Common myeloid progenitor, CD34-positive (primary cell): ENCODE data around the gene ABAT.

Source experiments
- CTCF ChIA-PET: fragments of 350-600 bp; sonication (Branson Sonifier 250); formaldehyde crosslinking; loops from one replicate; lab custom pipeline; 2021; ENCODE audit warnings: antibody characterized with exemption; lab: Charles Lee
- POLR2A ChIA-PET: fragments of 350-600 bp; sonication (Branson Sonifier 250); formaldehyde crosslinking; loops from one replicate; lab custom pipeline; 2021; ENCODE audit warnings: antibody characterized with exemption; lab: Charles Lee
- DNase-seq, 3 donors: peaks; one replicate each; pipeline versions ENCODE4 v3.0.0 to v3.0.0-alpha.2; 2013
- H3K27ac ChIP-seq, 2 experiments: 1 replicate in 1 of 2; 2 replicates in 1 of 2; pipeline ENCODE4 v1.7.0; 2013; ENCODE audit warnings: inconsistent platforms in 2 of 2, low read length in 2 of 2, mild to moderate bottlenecking in 2 of 2, low read depth in 1 of 2, moderate library complexity in 1 of 2; ENCODE audit not compliant: severe bottlenecking in 2 of 2, insufficient read depth in 1 of 2, poor library complexity in 1 of 2
- H3K27me3 ChIP-seq, 5 experiments: replicated peaks in 2 of 5; 1 replicate in 3 of 5; 2 replicates in 2 of 5; pipeline versions ENCODE4 v1.6.1 to v1.7.0; 2013; ENCODE audit warnings: low read length in 4 of 5, mild to moderate bottlenecking in 2 of 5, moderate library complexity in 2 of 5, inconsistent platforms in 1 of 5; ENCODE audit not compliant: insufficient read depth in 5 of 5, control insufficient read depth in 4 of 5
- H3K36me3 ChIP-seq, 4 experiments: 1 replicate in 2 of 4; 2 replicates in 2 of 4; pipeline versions ENCODE4 v1.6.1 to v1.7.0; 2013; ENCODE audit warnings: low read length in 3 of 4, control low read depth in 1 of 4, mild to moderate bottlenecking in 1 of 4; ENCODE audit not compliant: control insufficient read depth in 4 of 4, insufficient read depth in 4 of 4
- H3K4me1 ChIP-seq, 4 experiments: 1 replicate in 3 of 4; 2 replicates in 1 of 4; pipeline versions ENCODE4 v1.6.1 to v1.7.1; 2013; ENCODE audit warnings: low read length in 3 of 4, mild to moderate bottlenecking in 3 of 4, control low read depth in 1 of 4, inconsistent platforms in 1 of 4, moderate library complexity in 1 of 4; ENCODE audit not compliant: control insufficient read depth in 4 of 4, insufficient read depth in 4 of 4; ENCODE audit errors: control extremely low read depth in 1 of 4
- H3K4me3 ChIP-seq, 7 experiments: 1 replicate in 4 of 7; 2 replicates in 3 of 7; pipeline versions ENCODE4 v1.5.1 to v1.7.0; 2013; ENCODE audit warnings: mild to moderate bottlenecking in 7 of 7, low read length in 6 of 7, moderate library complexity in 6 of 7, inconsistent platforms in 2 of 7, low read depth in 2 of 7, control low read depth in 1 of 7; ENCODE audit not compliant: insufficient read depth in 4 of 7, control insufficient read depth in 1 of 7; ENCODE audit errors: extremely low read depth in 1 of 7
- H3K9me3 ChIP-seq, 5 experiments: 1 replicate in 4 of 5; 2 replicates in 1 of 5; pipeline versions ENCODE4 v1.6.1 to v1.7.1; 2013; ENCODE audit warnings: low read length in 4 of 5, mild to moderate bottlenecking in 2 of 5, inconsistent platforms in 1 of 5, low read depth in 1 of 5, moderate library complexity in 1 of 5; ENCODE audit not compliant: control insufficient read depth in 4 of 5, insufficient read depth in 2 of 5; ENCODE audit errors: control extremely low read depth in 1 of 5
- WGBS: methylation state at CpG from one replicate; pipeline ENCODE4 v1.1.5; 2013; ENCODE audit not compliant: insufficient coverage; 5-methylcytosine and 5-hydroxymethylcytosine counted together

The ABAT gene

GRCh38 chr16:8807189-8807588 is 132.8 kb downstream of the ABAT start:
- ChIA-PET CTCF (interaction anchor here (0.7 kb wide), 1 partner anchor 9 kb away, joined by 3 read pairs; no protein-coding TSS in a partner anchor), POLR2A (interaction anchor here (1.0 kb wide), 1 partner anchor 9 kb away, joined by 4 read pairs; the partner anchor contains the start of gene PMM2)
- peaks cover 14 to 86% (median 66%) of the 10 kb centered on the region in 4 experiments for H3K36me3 ChIP-seq
- WGBS: 99% methylated on average over 4 of the region's 5 CpGs
- no peaks in the 10 kb centered on the region for H3K4me1 ChIP-seq
- no peak overlapping the region for H3K27ac ChIP-seq
- no peaks in the 10 kb centered on the region for H3K27me3 ChIP-seq
- no peak overlapping the region for H3K4me3 ChIP-seq
- H3K9me3 ChIP-seq: no peaks in the 10 kb centered on the region
- no peak for DNase-seq

DNA sequence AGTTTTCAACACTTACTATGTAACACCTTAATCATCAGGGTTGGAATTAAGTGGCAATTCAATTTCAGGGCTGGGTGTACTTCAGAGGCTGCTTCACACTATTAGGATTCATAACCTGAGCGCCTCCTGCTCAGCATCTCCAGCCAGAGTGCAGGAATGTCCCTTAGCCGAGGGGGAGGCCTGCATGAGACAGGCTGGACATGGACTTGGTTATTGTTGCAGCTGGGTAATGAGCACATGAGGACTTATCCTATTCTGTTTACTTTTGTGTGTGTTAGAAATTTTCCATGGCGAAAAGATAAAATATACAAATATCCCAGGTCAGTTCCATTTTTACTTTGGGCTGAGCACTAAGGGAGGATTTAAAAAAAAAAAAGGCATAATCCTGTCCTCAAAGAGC is 133.6 kb downstream of the ABAT start:
- DNase-seq: no peak
- no CpG with 5 or more reads among the region's 3 CpGs for WGBS
- ChIA-PET CTCF (no interaction called here), POLR2A (no interaction called here)
- Histone ChIP-seq H3K4me3 (no peak overlapping the region), H3K9me3 (no peaks in the 10 kb centered on the region), H3K4me1 (no peaks in the 10 kb centered on the region), H3K36me3 (peaks cover 14 to 86% (median 70%) of the 10 kb centered on the region in 4 experiments), H3K27ac (no peak overlapping the region), H3K27me3 (no peaks in the 10 kb centered on the region)

DNA sequence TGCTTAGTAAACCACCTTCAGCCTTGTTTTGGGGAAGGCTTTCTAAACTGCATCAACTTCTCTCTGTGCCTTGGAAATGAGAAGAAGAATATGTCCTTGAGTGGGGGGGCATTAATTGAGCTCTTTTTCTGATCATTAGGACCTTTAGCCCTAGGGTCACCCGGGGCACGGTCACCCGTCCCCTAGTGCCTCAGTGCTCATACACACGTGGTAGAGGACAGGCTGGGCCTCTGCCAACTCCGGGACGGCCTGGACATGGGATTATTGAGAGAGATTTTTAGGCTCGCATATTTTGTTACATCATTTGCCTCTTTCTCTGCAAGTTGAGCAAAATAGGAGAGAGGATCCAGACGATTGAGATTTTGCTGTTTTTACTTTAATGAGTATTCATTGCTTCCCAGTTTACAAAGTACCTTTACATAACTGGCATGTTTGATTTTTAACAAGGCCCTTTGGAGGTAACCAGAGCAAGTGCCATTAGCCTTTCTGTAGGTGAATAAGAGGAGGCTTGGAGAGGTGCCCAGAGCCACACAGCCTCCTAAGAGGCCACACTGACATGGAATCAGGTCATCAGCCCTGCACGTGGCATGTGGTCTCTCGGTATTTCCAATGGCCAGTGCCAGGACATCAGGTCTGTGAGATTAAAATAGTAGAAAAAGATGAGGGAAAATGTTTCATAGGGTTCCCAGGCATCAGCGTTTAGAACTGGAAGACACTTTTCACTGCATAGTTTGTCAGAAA is 134.4 kb downstream of the ABAT start:
- no peaks in the 10 kb centered on the region for H3K27me3 ChIP-seq
- no peak overlapping the region for H3K27ac ChIP-seq
- no peaks in the 10 kb centered on the region for H3K9me3 ChIP-seq
- peaks cover 11 to 90% (median 71%) of the 10 kb centered on the region in 4 experiments for H3K36me3 ChIP-seq
- no peak overlapping the region for H3K4me3 ChIP-seq
- ChIA-PET POLR2A (no interaction called here), CTCF (no interaction called here)
- DNase-seq: no peak
- 92% methylated on average over 8 of the region's 11 CpGs for WGBS
- H3K4me1 ChIP-seq: no peaks in the 10 kb centered on the region

GRCh38 chr16:8812162-8812843 is 137.9 kb downstream of the ABAT start:
- peaks cover 13 to 82% (median 69%) of the 10 kb centered on the region in 4 experiments for H3K36me3 ChIP-seq
- no peak for DNase-seq
- CTCF ChIA-PET: interaction anchor here (1.4 kb wide), 1 partner anchor 12 kb away, joined by 3 read pairs; no protein-coding TSS in a partner anchor

GRCh38 chr16:8814095-8814806 is 139.8 kb downstream of the ABAT start:
- 87% methylated on average over 11 of the region's 14 CpGs for WGBS
- DNase-seq: no peak
- ChIA-PET POLR2A (no interaction called here), CTCF (no interaction called here)
- H3K27ac ChIP-seq: no peak overlapping the region
- no peak overlapping the region for H3K4me3 ChIP-seq
- H3K9me3 ChIP-seq: no peaks in the 10 kb centered on the region
- H3K27me3 ChIP-seq: no peaks in the 10 kb centered on the region
- peaks cover 0 to 3% (median 0%) of the 10 kb centered on the region in 4 experiments for H3K4me1 ChIP-seq
- H3K36me3 ChIP-seq: peaks cover 16 to 79% (median 62%) of the 10 kb centered on the region in 4 experiments

More at GRCh38 chr16:8812162-8812843, 137.9 kb downstream of the ABAT start:
- POLR2A ChIA-PET: no interaction called here
- Histone ChIP-seq H3K27me3 (no peaks in the 10 kb centered on the region), H3K4me3 (no peak overlapping the region), H3K27ac (no peak overlapping the region), H3K9me3 (no peaks in the 10 kb centered on the region), H3K4me1 (peaks cover 0 to 3% (median 0%) of the 10 kb centered on the region in 4 experiments)
- WGBS: 100% methylated on average over 8 of the region's 12 CpGs

GRCh38 chr16:8816967-8817655 is 142.7 kb downstream of the ABAT start:
- DNase-seq: peak in 1 of 3 donors; percentile 10
- Histone ChIP-seq H3K4me3 (no peak overlapping the region), H3K36me3 (peaks cover 16 to 78% (median 54%) of the 10 kb centered on the region in 4 experiments), H3K9me3 (no peaks in the 10 kb centered on the region), H3K27ac (no peak overlapping the region), H3K4me1 (peaks cover 0 to 3% (median 0%) of the 10 kb centered on the region in 4 experiments), H3K27me3 (no peaks in the 10 kb centered on the region)
- CTCF ChIA-PET: interaction anchor here (0.9 kb wide), 1 partner anchor 67 kb away, joined by 3 read pairs; no protein-coding TSS in a partner anchor
- WGBS: 96% methylated on average over 4 of the region's 6 CpGs
- POLR2A ChIA-PET: no interaction called here
